DMS114 treated with DMSO at 0.1 percent for 48 hours (cell line): ENCODE data around the gene WDR46.
"Not testable (repeated sequence)": the region's sequence is repeated elsewhere in the genome, so short reads cannot be mapped to it uniquely, and the experiment has no call there.

ENCODE experiments used
- DNase-seq: peaks from one replicate; lab custom pipeline; 2025; ENCODE audit not compliant: unreplicated experiment; lab: John Stamatoyannopoulos, UW

The WDR46 gene

GRCh38 chr6:33271468-33272274 lies 17.4 kb downstream of the WDR46 start, which contains the start of the genes RPS18 and VPS52:
TSS of gene RPS18 (plus strand) at chr6:33272075. CDS start at chr6:33272120, 45 bp downstream.
TSS of gene VPS52 (minus strand) at chr6:33271876. CDS start at chr6:33271675, 201 bp downstream.
- DNase-seq: peak; percentile 99

- no peak for DNase-seq
Measured at GRCh38 chr6:33271117-33271467, 17.9 kb downstream of the WDR46 start.

GRCh38 chr6:33264015-33264414 lies 25.0 kb downstream of the WDR46 start:
- no peak for DNase-seq

GRCh38 chr6:33262490-33262889 lies 26.5 kb downstream of the WDR46 start:
- DNase-seq: not testable (repeated sequence)

- no peak for DNase-seq
Measured at GRCh38 chr6:33259032-33259431, 30.0 kb downstream of the WDR46 start.

GRCh38 chr6:33254591-33254990 lies 34.4 kb downstream of the WDR46 start:
- DNase-seq: no peak

GRCh38 chr6:33252759-33253158 lies 36.3 kb downstream of the WDR46 start:
- DNase-seq: no peak

GRCh38 chr6:33251395-33252012 lies 37.5 kb downstream of the WDR46 start:
- no peak for DNase-seq

GRCh38 chr6:33250731-33251130 lies 38.3 kb downstream of the WDR46 start:
- DNase-seq: no peak

GRCh38 chr6:33249732-33250630 lies 39.1 kb downstream of the WDR46 start:
- peak; percentile 62 for DNase-seq

- DNase-seq: peak; percentile 99
Measured at GRCh38 chr6:33248932-33249731, 39.9 kb downstream of the WDR46 start.

- DNase-seq: peak; percentile 70
Measured at GRCh38 chr6:33248643-33248931, 40.5 kb downstream of the WDR46 start.

- peak; percentile 90 for DNase-seq
Measured at GRCh38 chr6:33247977-33248642, 40.9 kb downstream of the WDR46 start.

- no peak for DNase-seq
Measured at GRCh38 chr6:33243476-33243875, 45.6 kb downstream of the WDR46 start.

GRCh38 chr6:33241968-33242367 lies 47.1 kb downstream of the WDR46 start:
- no peak for DNase-seq

- no peak for DNase-seq
Measured at GRCh38 chr6:33237741-33238140, 51.3 kb downstream of the WDR46 start.

- DNase-seq: no peak
Measured at GRCh38 chr6:33236852-33237251, 52.2 kb downstream of the WDR46 start.

GRCh38 chr6:33236328-33236727 lies 52.7 kb downstream of the WDR46 start:
- DNase-seq: no peak

GRCh38 chr6:33235221-33235634 lies 53.8 kb downstream of the WDR46 start:
- no peak for DNase-seq
